Stimulated activated CD4-positive, alpha-beta T cell treated with anti-CD3 and anti-CD28 coated beads, Interleukin-12 subunit alpha, Interleukin-12 subunit beta, amount 100 ng/mL, for 48 hours (primary cell): ENCODE measurements around the gene TIMM21.
A peak's percentile ranks its signal among the peaks of the same experiment; 100 is the strongest.

Experiments used
- DNase-seq, 3 donors: peaks; one replicate each; pipeline ENCODE4 v3.0.0-alpha.2; 2020; ENCODE audit warnings: low read depth in 2 of 3, low spot score in 1 of 3

The TIMM21 gene

DNA sequence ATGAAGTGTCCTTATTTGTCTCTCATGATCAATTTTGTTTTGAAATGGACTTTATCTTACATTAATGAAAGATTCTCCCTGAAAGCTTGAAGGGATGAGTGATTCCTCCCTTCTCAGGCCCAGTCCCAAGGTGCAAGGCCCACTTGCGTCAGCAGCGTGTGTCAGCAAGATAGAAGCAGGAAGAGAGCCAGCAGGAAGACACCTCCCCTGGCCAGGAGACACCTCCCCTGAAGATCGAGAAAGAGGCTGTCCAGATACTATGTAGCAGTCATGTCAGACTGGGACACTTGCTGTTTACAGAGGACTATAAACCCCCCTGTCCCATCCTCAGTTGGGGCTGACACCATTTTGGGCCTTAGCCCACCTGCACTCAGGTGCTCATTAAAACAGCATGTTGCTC is 38.3 kb downstream of the TIMM21 start:
- DNase-seq, result no peak

DNA sequence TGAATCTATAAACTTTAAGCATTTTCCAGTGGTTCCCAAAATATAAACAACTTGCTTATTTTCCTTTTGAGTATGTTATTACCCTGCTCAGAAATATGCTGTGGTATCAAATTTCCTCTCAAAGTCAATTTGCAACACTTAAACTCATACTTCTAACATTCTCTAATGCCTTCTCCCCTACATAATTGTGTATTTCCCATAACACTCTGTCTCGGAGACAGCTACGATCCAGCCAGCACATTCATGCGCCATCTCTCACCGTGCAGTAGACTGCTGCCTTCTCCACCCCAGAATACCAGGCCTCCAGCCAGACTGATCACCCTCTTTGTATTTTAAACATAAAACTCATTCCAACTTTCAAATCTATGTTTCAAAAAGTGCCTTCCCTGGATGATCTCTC is 41.8 kb downstream of the TIMM21 start:
- no peak for DNase-seq

DNA sequence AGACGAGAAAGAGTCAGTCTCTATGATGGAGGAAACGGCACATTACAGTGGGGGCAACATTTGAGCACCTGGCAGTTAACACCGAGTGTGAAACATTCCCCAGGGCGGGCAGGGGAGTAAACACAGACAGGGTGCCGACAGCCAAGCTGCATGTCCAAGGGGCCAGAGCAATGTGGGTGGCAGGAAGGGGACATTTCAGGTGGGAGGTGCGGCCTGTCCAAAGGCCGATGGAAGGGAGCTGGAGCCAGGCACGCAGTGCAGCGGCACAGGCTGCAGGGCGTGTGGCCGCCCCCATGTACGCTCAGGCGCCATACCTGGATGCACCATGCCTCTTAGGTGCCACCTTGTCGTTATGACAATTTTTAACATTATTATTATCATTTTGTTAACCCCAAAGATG is 43.3 kb downstream of the TIMM21 start:
- no peak for DNase-seq

DNA sequence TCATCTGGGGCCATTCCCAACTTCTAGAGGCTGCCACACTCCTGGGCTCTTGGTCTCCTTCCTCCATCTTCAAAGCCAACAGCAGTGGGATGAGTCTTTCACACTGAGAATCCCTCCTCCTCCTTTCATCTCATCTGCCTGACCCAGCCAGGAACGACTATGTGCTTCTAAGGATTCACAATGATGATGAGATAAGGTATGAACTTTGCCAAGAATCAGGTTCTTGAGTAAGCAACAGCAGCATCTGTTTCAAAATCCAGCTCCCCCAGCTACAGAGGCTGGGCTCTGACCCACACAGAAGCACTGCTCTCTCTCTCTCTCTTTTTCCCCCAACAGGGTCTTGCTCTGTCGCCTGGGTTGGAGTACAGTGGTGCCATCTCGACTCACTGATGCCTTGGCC is 46.4 kb downstream of the TIMM21 start:
- no peak for DNase-seq

DNA sequence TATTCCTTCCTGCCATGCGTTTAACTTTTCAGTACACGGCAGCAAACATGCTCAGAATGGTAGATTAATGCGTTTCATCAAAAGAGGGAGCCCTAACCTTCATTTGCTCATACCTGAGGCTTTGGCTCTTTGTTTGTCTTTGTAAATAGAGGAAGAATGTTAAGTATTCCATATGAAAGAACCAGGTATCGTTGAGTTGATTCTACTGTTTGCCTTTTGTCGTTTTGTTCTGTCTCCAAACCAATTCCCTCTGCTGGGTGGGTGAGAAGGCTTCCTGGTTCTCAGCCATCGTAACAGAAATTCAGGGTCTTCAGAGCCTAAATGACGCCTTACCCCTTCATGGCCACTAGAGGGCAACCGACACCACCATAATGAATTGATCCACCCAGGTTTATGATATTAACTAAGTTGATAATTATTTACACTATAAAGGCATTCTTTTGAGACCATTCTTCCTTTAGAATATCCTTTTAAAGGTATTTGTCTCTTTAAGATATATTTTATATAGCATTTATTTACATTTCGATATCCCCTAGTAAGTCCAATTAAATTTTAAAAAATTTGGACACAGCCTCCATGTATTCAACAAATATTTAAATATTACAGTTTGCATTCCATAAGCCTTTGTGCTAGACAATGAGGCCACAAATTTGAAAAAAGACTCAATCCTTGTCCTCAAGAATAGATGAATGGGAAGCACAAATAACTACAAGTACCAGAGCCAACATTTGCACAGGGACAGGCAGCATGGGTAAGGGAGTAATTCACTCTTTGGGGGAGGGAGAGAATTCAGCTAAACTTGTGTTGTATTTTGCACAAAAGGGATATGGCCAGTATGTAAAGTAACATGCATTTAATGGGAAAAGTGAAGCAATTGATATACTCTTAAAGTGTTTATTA is 48.1 kb downstream of the TIMM21 start:
- DNase-seq, result peak; percentile 10 to 40 (median 14)

DNA sequence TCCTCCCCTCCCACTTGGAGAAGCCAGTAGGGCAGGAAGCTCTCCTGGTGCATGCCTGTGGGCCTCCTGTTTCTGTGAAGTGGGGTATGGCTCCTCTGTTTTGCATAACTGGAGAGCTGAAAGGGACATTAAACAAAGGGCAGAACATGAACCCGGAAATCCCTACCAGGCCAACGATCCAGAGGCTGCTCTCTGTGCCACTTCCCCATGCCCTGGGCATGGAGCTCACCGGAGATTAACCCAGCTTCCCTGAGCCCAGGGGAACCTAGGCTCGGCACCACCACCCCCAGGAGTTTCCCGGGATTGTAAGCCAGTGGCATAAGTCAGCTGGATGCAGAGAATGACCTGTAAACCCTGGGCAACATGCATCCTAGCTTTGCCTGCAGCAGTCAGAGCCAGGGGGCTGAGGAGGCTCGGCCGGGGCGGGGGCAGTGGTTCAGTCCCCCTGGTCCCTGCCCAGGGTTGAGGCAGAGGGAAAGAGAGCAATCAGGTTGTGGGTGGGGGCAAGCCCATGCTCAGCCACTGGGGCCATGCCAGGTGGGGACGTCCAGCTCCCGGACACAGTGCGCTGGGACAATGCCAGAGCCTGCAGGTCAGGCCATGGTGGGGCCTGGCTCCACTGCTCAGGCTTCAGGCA is 49.5 kb downstream of the TIMM21 start:
- DNase-seq, result no peak

DNA sequence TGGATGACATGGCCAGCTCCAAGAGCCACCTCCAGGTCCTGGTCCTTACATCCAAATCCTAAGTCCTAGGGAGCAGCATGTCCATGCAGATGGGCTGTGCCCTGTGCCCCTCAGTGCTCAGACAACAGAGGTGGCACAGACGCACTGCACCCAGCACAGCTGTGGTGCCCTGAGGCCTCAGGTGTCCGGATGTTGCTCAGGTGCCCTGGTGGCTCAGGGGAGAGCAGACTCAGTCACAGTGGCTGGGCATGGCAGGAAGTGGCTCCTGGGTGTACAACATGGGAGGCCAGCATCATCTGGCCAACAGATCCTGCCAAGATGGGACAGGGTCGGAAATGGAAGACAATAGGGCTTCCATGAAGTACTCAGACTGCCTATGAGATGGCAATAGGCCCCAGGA is 50.1 kb downstream of the TIMM21 start:
- DNase-seq, result no peak

DNA sequence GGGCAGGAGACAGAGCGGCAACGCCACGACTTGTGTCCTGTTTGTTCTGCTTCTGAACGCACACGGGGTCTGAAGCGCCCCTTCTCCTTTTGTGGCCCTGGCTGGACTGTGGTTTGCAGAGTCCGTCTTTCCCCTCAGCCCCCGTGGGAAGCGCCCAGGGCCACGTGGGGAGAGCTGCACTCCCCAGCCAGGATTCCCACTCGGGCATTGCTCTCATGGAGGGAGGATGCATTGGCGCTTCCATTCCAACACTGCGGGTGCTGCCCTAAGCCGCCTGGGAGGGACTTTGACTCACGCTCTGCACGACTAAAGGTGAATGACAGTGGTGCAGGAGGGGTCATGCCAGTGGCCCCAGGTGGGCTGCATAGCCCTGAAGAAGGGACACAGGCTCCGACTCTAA is 52.5 kb downstream of the TIMM21 start:
- DNase-seq, result no peak

DNA sequence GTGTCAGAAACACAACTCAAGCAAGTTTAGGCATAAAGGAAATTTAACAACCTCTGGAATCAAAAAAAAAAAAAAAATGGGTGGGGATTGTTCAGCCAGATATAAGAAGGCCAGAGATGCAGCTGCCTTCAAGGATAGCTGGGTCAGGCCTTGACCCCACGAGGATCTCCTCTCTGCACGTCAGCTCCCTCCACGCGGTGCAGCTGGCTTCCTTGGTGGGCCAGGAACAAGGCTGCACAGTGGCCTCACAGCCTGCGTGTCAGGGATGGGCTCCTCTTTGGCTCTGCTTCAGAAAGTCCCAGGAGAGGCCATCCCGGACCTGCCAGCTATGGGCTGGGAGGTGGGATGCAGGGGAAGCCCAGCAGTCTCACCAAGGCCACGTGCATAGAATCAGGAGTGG is 55.5 kb downstream of the TIMM21 start:
- no peak for DNase-seq

DNA sequence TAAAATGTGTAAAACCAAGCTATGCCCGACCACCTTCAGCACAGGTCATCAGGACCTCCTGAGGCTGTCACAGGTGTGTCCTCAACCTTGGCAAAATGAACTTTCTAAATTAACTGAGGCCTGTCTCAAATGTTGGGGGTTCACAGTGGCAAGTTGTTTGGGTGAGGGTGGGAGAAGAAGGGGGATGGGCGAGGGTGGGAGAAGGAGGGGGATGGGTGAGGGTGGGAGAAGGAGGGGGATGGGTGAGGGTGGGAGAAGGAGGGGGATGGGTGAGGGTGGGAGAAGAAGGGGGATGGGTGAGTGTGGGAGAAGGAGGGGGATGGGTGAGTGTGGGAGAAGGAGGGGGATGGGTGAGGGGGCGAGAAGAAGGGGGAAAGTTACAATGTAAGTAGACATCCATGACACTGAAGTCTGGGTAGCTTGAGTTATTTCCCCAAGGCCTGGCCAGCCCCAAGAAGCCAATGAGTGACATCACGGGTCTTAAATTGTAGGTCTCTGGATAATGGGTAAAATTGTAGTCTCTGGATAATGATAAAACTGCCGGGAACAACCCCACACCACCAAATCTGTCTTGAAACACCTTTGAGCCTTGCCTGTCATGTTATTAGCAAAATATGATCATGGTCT is 56.3 kb downstream of the TIMM21 start:
- DNase-seq, result peak in 2 of 3 donors; percentile 3 to 5
